ENCODE results near the gene MAF. TPM values are rescaled to one million over a fixed set of nuclear protein-coding genes. Genes with fewer than 3 reads are reported as not detected.

Gene MAF
- total and polyA plus RNA-seq, 2 donors = 20.2 to 42.2 TPM

- H3K36me3 ChIP-seq (ENCODE audit: control insufficient read depth in 2 of 2, insufficient read depth in 2 of 2, low read length in 1 of 2) = no peaks in the 10 kb centered on the region
- no peak for DNase-seq (ENCODE audit: low read depth in 6 of 9, low spot score in 9 of 9)
- no peak overlapping the region for H3K27ac ChIP-seq (ENCODE audit: low read depth in 1 of 2, low read length in 1 of 2)
- no peaks in the 10 kb centered on the region for H3K27me3 ChIP-seq (ENCODE audit: control insufficient read depth in 2 of 2, insufficient read depth in 1 of 2, low read length in 1 of 2)
- no peaks in the 10 kb centered on the region for H3K4me1 ChIP-seq (ENCODE audit: control insufficient read depth in 2 of 2, insufficient read depth in 2 of 2, low read length in 2 of 2)
- no peak overlapping the region for H3K4me3 ChIP-seq (ENCODE audit: low read length in 2 of 2)
- no peaks in the 10 kb centered on the region for H3K9me3 ChIP-seq (ENCODE audit: control insufficient read depth in 2 of 2, insufficient read depth in 1 of 2, low read length in 1 of 2)
- WGBS = 97% methylated on average over 2 of the region's 2 CpGs
Observed at GRCh38 chr16:79623824-79624223, 23.3 kb upstream of the MAF start.

- 90% methylated on average over 9 of the region's 9 CpGs for WGBS
- H3K9me3 ChIP-seq (ENCODE audit: control insufficient read depth in 2 of 2, insufficient read depth in 1 of 2, low read length in 1 of 2) = peaks cover 0 to 4% of the 10 kb centered on the region in 2 donors
- H3K27me3 ChIP-seq (ENCODE audit: control insufficient read depth in 2 of 2, insufficient read depth in 1 of 2, low read length in 1 of 2) = no peaks in the 10 kb centered on the region
- H3K4me3 ChIP-seq (ENCODE audit: low read length in 2 of 2) = no peak overlapping the region
- DNase-seq (ENCODE audit: low read depth in 6 of 9, low spot score in 9 of 9) = no peak
- H3K4me1 ChIP-seq (ENCODE audit: control insufficient read depth in 2 of 2, insufficient read depth in 2 of 2, low read length in 2 of 2) = peaks cover 0 to 4% of the 10 kb centered on the region in 2 donors
- H3K27ac ChIP-seq (ENCODE audit: low read depth in 1 of 2, low read length in 1 of 2) = no peak overlapping the region
- no peaks in the 10 kb centered on the region for H3K36me3 ChIP-seq (ENCODE audit: control insufficient read depth in 2 of 2, insufficient read depth in 2 of 2, low read length in 1 of 2)
Observed at GRCh38 chr16:79623062-79623461, 22.5 kb upstream of the MAF start.

- WGBS = 96% methylated on average over 1 of the region's 1 CpG
Observed at GRCh38 chr16:79621027-79621426, 20.5 kb upstream of the MAF start.

GRCh38 chr16:79618692-79619050 lies 18.1 kb upstream of the MAF start:
- H3K4me3 ChIP-seq (ENCODE audit: low read length in 2 of 2) = no peak overlapping the region
- peaks cover 0 to 4% of the 10 kb centered on the region in 2 donors for H3K9me3 ChIP-seq (ENCODE audit: control insufficient read depth in 2 of 2, insufficient read depth in 1 of 2, low read length in 1 of 2)
- H3K27me3 ChIP-seq (ENCODE audit: control insufficient read depth in 2 of 2, insufficient read depth in 1 of 2, low read length in 1 of 2) = no peaks in the 10 kb centered on the region
- DNase-seq (ENCODE audit: low read depth in 6 of 9, low spot score in 9 of 9) = no peak
- H3K36me3 ChIP-seq (ENCODE audit: control insufficient read depth in 2 of 2, insufficient read depth in 2 of 2, low read length in 1 of 2) = no peaks in the 10 kb centered on the region
- peaks cover 0 to 7% of the 10 kb centered on the region in 2 donors for H3K4me1 ChIP-seq (ENCODE audit: control insufficient read depth in 2 of 2, insufficient read depth in 2 of 2, low read length in 2 of 2)
- 86% methylated on average over 7 of the region's 7 CpGs for WGBS
- H3K27ac ChIP-seq (ENCODE audit: low read depth in 1 of 2, low read length in 1 of 2) = no peak overlapping the region

More at GRCh38 chr16:79621027-79621426, 20.5 kb upstream of the MAF start:
- Histone ChIP-seq H3K4me3 (ENCODE audit: low read length in 2 of 2) (no peak overlapping the region), H3K27me3 (ENCODE audit: control insufficient read depth in 2 of 2, insufficient read depth in 1 of 2, low read length in 1 of 2) (no peaks in the 10 kb centered on the region), H3K4me1 (ENCODE audit: control insufficient read depth in 2 of 2, insufficient read depth in 2 of 2, low read length in 2 of 2) (peaks cover 0 to 7% of the 10 kb centered on the region in 2 donors), H3K9me3 (ENCODE audit: control insufficient read depth in 2 of 2, insufficient read depth in 1 of 2, low read length in 1 of 2) (peaks cover 0 to 4% of the 10 kb centered on the region in 2 donors), H3K27ac (ENCODE audit: low read depth in 1 of 2, low read length in 1 of 2) (no peak overlapping the region), H3K36me3 (ENCODE audit: control insufficient read depth in 2 of 2, insufficient read depth in 2 of 2, low read length in 1 of 2) (no peaks in the 10 kb centered on the region)
- DNase-seq (ENCODE audit: low read depth in 6 of 9, low spot score in 9 of 9) = no peak

GRCh38 chr16:79618041-79618691 lies 17.6 kb upstream of the MAF start:
- H3K27ac ChIP-seq (ENCODE audit: low read depth in 1 of 2, low read length in 1 of 2) = no peak overlapping the region
- DNase-seq (ENCODE audit: low read depth in 6 of 9, low spot score in 9 of 9) = no peak
- WGBS = 48% methylated on average over 5 of the region's 5 CpGs

GRCh38 chr16:79613009-79613408 lies 12.5 kb upstream of the MAF start:
- DNase-seq (ENCODE audit: low read depth in 6 of 9, low spot score in 9 of 9) = no peak
- 97% methylated on average over 4 of the region's 4 CpGs for WGBS

More at GRCh38 chr16:79618041-79618691, 17.6 kb upstream of the MAF start:
- H3K4me1 ChIP-seq (ENCODE audit: control insufficient read depth in 2 of 2, insufficient read depth in 2 of 2, low read length in 2 of 2) = peaks cover 0 to 7% of the 10 kb centered on the region in 2 donors
- no peaks in the 10 kb centered on the region for H3K36me3 ChIP-seq (ENCODE audit: control insufficient read depth in 2 of 2, insufficient read depth in 2 of 2, low read length in 1 of 2)
- H3K27me3 ChIP-seq (ENCODE audit: control insufficient read depth in 2 of 2, insufficient read depth in 1 of 2, low read length in 1 of 2) = no peaks in the 10 kb centered on the region
- H3K4me3 ChIP-seq (ENCODE audit: low read length in 2 of 2) = no peak overlapping the region
- peaks cover 0 to 4% of the 10 kb centered on the region in 2 donors for H3K9me3 ChIP-seq (ENCODE audit: control insufficient read depth in 2 of 2, insufficient read depth in 1 of 2, low read length in 1 of 2)

GRCh38 chr16:79612207-79612606 lies 11.7 kb upstream of the MAF start:
- 96% methylated on average over 2 of the region's 2 CpGs for WGBS
- H3K36me3 ChIP-seq (ENCODE audit: control insufficient read depth in 2 of 2, insufficient read depth in 2 of 2, low read length in 1 of 2) = no peaks in the 10 kb centered on the region
- H3K9me3 ChIP-seq (ENCODE audit: control insufficient read depth in 2 of 2, insufficient read depth in 1 of 2, low read length in 1 of 2) = no peaks in the 10 kb centered on the region
- H3K4me1 ChIP-seq (ENCODE audit: control insufficient read depth in 2 of 2, insufficient read depth in 2 of 2, low read length in 2 of 2) = no peaks in the 10 kb centered on the region
- no peaks in the 10 kb centered on the region for H3K27me3 ChIP-seq (ENCODE audit: control insufficient read depth in 2 of 2, insufficient read depth in 1 of 2, low read length in 1 of 2)
- no peak overlapping the region for H3K4me3 ChIP-seq (ENCODE audit: low read length in 2 of 2)
- H3K27ac ChIP-seq (ENCODE audit: low read depth in 1 of 2, low read length in 1 of 2) = no peak overlapping the region
- DNase-seq (ENCODE audit: low read depth in 6 of 9, low spot score in 9 of 9) = no peak

More at GRCh38 chr16:79613009-79613408, 12.5 kb upstream of the MAF start:
- H3K9me3 ChIP-seq (ENCODE audit: control insufficient read depth in 2 of 2, insufficient read depth in 1 of 2, low read length in 1 of 2) = no peaks in the 10 kb centered on the region
- H3K4me1 ChIP-seq (ENCODE audit: control insufficient read depth in 2 of 2, insufficient read depth in 2 of 2, low read length in 2 of 2) = peaks cover 0 to 3% of the 10 kb centered on the region in 2 donors
- no peaks in the 10 kb centered on the region for H3K36me3 ChIP-seq (ENCODE audit: control insufficient read depth in 2 of 2, insufficient read depth in 2 of 2, low read length in 1 of 2)
- H3K27me3 ChIP-seq (ENCODE audit: control insufficient read depth in 2 of 2, insufficient read depth in 1 of 2, low read length in 1 of 2) = no peaks in the 10 kb centered on the region
- no peak overlapping the region for H3K4me3 ChIP-seq (ENCODE audit: low read length in 2 of 2)
- H3K27ac ChIP-seq (ENCODE audit: low read depth in 1 of 2, low read length in 1 of 2) = no peak overlapping the region

GRCh38 chr16:79610771-79611170 lies 10.2 kb upstream of the MAF start:
- H3K27ac ChIP-seq (ENCODE audit: low read depth in 1 of 2, low read length in 1 of 2) = no peak overlapping the region
- 97% methylated on average over 4 of the region's 4 CpGs for WGBS
- no peaks in the 10 kb centered on the region for H3K9me3 ChIP-seq (ENCODE audit: control insufficient read depth in 2 of 2, insufficient read depth in 1 of 2, low read length in 1 of 2)
- H3K4me1 ChIP-seq (ENCODE audit: control insufficient read depth in 2 of 2, insufficient read depth in 2 of 2, low read length in 2 of 2) = peaks cover 0 to 3% of the 10 kb centered on the region in 2 donors
- H3K27me3 ChIP-seq (ENCODE audit: control insufficient read depth in 2 of 2, insufficient read depth in 1 of 2, low read length in 1 of 2) = no peaks in the 10 kb centered on the region
- DNase-seq (ENCODE audit: low read depth in 6 of 9, low spot score in 9 of 9) = no peak
- no peaks in the 10 kb centered on the region for H3K36me3 ChIP-seq (ENCODE audit: control insufficient read depth in 2 of 2, insufficient read depth in 2 of 2, low read length in 1 of 2)
- H3K4me3 ChIP-seq (ENCODE audit: low read length in 2 of 2) = no peak overlapping the region

GRCh38 chr16:79609861-79610260 lies 9.3 kb upstream of the MAF start:
- Histone ChIP-seq H3K9me3 (ENCODE audit: control insufficient read depth in 2 of 2, insufficient read depth in 1 of 2, low read length in 1 of 2) (no peaks in the 10 kb centered on the region), H3K27ac (ENCODE audit: low read depth in 1 of 2, low read length in 1 of 2) (no peak overlapping the region), H3K36me3 (ENCODE audit: control insufficient read depth in 2 of 2, insufficient read depth in 2 of 2, low read length in 1 of 2) (no peaks in the 10 kb centered on the region), H3K27me3 (ENCODE audit: control insufficient read depth in 2 of 2, insufficient read depth in 1 of 2, low read length in 1 of 2) (no peaks in the 10 kb centered on the region), H3K4me1 (ENCODE audit: control insufficient read depth in 2 of 2, insufficient read depth in 2 of 2, low read length in 2 of 2) (peaks cover 0 to 3% of the 10 kb centered on the region in 2 donors), H3K4me3 (ENCODE audit: low read length in 2 of 2) (no peak overlapping the region)
- DNase-seq (ENCODE audit: low read depth in 6 of 9, low spot score in 9 of 9) = no peak
- 90% methylated on average over 7 of the region's 7 CpGs for WGBS

All from thymus (tissue), 11 donors.